K562 (cell line): ENCODE measurements around the gene TP53TG5. TPM values are rescaled to one million over a fixed set of nuclear protein-coding genes. Genes with fewer than 3 reads are reported as not detected.
A peak's percentile ranks its signal among the peaks of the same experiment; 100 is the strongest.

Source experiments
- BHLHE40 ChIP-seq: IDR thresholded peaks from 2 replicates; pipeline ENCODE4 v1.6.1; 2011; ENCODE audit warnings: low read length, improper control_type of control experiment
- HNRNPH1 ChIP-seq: fragments of 200-400 bp; formaldehyde crosslinking; optimal IDR thresholded peaks from 2 replicates; pipeline ENCODE3; 2017; ENCODE audit warnings: low read depth, mild to moderate bottlenecking, low read length, moderate library complexity
- MYNN ChIP-seq, 2 experiments: sonication (generic); formaldehyde crosslinking in 1 of 2; IDR thresholded peaks; 2 replicates each; pipeline versions ENCODE4 v1.5.0 to v1.6.1; 2016 to 2020; ENCODE audit warnings: antibody characterized with exemption in 1 of 2, missing genetic modification reagents in 1 of 2
- RCOR1 ChIP-seq, 2 experiments: IDR thresholded peaks; 2 replicates each; pipeline ENCODE4 v1.6.1; 2012; ENCODE audit warnings: low read depth in 2 of 2, low read length in 2 of 2, borderline replicate concordance in 1 of 2, improper control_type of control experiment in 1 of 2
- SIN3B ChIP-seq: fragments of 450-650 bp; IDR thresholded peaks from 2 replicates; pipeline ENCODE4 v1.6.1; 2017; ENCODE audit warnings: low read depth, mild to moderate bottlenecking, moderate library complexity
- SIX5 ChIP-seq, 2 experiments: IDR thresholded peaks; 2 replicates each; pipeline ENCODE4 v1.6.1; 2011; ENCODE audit warnings: low read length in 2 of 2, borderline replicate concordance in 1 of 2, low read depth in 1 of 2, mild to moderate bottlenecking in 1 of 2, moderate library complexity in 1 of 2; ENCODE audit not compliant: insufficient read depth in 1 of 2
- SMAD2 ChIP-seq: fragments of 150-350 bp; IDR thresholded peaks from 2 replicates; pipeline ENCODE4 v1.6.1; 2014; ENCODE audit warnings: low read depth, mild to moderate bottlenecking, low read length
- ZKSCAN3 ChIP-seq: fragments of 250-450 bp; sonication (Bioruptor Pico); IDR thresholded peaks from 2 replicates; pipeline ENCODE4 v1.4.0; 2020
- ZNF717 ChIP-seq: fragments of 250-450 bp; sonication (Bioruptor Pico); IDR thresholded peaks from 2 replicates; pipeline ENCODE4 v1.5.0; 2021
- polyA plus RNA-seq, 8 experiments: library from polyadenylated mRNA; depleted of rRNA in 4 of 8; stranded (reverse) in 5 of 8; unstranded in 3 of 8; fragments of >200 nt; fragmentation: Nextera tagmentation in 2 of 8; fragmentation: Illumina TruSeq in 1 of 8; extraction: Ambion mirVana in 2 of 8; extraction: Trizol in 1 of 8; gene quantifications; 2 replicates each; pipeline versions ENCODE4 v1.2.1 to v1.2.3, GENCODE V29; 2011 to 2014; ENCODE audit warnings: inconsistent platforms in 1 of 8, missing spikeins in 1 of 8
- total RNA-seq, 7 experiments: library from RNA; depleted of rRNA in 6 of 7; stranded (reverse); fragments of >200 nt in 6 of 7; fragmentation: Illumina TruSeq in 2 of 7; extraction: Trizol in 2 of 7; gene quantifications; 2 replicates each; pipeline versions ENCODE4 v1.2.1 to v1.2.3, GENCODE V29; 2011 to 2021; ENCODE audit warnings: low replicate concordance in 1 of 7
- TF ChIP-seq, protein P1 (sequence below): fragments of 450-650 bp; IDR thresholded peaks from 2 replicates; pipeline ENCODE4 v1.6.1; 2014; ENCODE audit warnings: low read depth, mild to moderate bottlenecking, moderate library complexity, borderline replicate concordance
- TF ChIP-seq, protein P2 (sequence below): fragments of 200-800 bp; sonication (Bioruptor generic); IDR thresholded peaks from 2 replicates; pipeline ENCODE4 v1.6.1; 2017; ENCODE audit warnings: missing genetic modification characterization, missing compliant biosample characterization
- TF ChIP-seq, protein P3 (sequence below): sonication (generic); formaldehyde crosslinking; IDR thresholded peaks from 2 replicates; pipeline ENCODE4 v1.5.0; 2020; ENCODE audit warnings: missing genetic modification reagents
- TF ChIP-seq, protein P4 (sequence below): sonication (generic); formaldehyde crosslinking; IDR thresholded peaks from 2 replicates; pipeline ENCODE4 v1.9.0; 2022; ENCODE audit warnings: mild to moderate bottlenecking, missing genetic modification reagents
- TF ChIP-seq, protein P5 (sequence below), 2 experiments: fragments of 450-650 bp; IDR thresholded peaks; 2 replicates each; pipeline ENCODE4 v1.6.1; 2018; ENCODE audit warnings: mild to moderate bottlenecking in 2 of 2, low read depth in 1 of 2; ENCODE audit not compliant: partially characterized antibody in 2 of 2

The TP53TG5 gene
- total and polyA plus RNA-seq, 9 of the 15 experiments (the other 6 are each of a cell fraction or from before 2014, with no cell fraction given): 0.04 to 0.05 (median 0.04) TPM; not detected in 6

DNA sequence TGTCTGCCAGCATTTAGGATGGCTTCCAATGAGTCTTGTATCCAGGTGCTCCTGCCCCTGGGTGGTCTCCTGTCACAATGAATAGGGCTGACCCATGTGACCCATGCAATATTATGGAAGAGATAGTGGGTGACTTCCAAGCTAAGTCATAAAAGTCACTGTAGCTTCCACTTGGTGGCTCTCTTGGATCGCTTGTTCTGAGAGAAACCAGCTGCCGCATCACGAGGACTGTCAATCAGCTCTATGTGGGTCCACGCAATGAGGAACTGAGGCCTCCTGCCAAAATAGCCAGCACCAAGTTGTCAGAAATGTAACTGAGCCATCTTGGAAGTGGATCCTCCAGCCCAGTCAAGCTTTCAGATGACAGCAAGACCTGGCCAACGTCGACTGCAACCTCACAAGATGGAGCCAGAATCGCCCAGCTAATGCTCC, 55.2 kb downstream of the TP53TG5 start (continued):
- TF ChIP-seq, protein P1, sequence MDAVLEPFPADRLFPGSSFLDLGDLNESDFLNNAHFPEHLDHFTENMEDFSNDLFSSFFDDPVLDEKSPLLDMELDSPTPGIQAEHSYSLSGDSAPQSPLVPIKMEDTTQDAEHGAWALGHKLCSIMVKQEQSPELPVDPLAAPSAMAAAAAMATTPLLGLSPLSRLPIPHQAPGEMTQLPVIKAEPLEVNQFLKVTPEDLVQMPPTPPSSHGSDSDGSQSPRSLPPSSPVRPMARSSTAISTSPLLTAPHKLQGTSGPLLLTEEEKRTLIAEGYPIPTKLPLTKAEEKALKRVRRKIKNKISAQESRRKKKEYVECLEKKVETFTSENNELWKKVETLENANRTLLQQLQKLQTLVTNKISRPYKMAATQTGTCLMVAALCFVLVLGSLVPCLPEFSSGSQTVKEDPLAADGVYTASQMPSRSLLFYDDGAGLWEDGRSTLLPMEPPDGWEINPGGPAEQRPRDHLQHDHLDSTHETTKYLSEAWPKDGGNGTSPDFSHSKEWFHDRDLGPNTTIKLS: peak; percentile 76
- no peak for TF ChIP-seq SIX5 (IDR thresholded peaks at IDR 0.05; ENCODE audit: borderline replicate concordance in 1 of 2, insufficient read depth in 1 of 2, low read depth in 1 of 2, low read length in 2 of 2)
- peak in 1 of 2 experiments; percentile 54; a peak in 1 of 4 replicates for TF ChIP-seq RCOR1 (IDR thresholded peaks at IDR 0.05; ENCODE audit: borderline replicate concordance in 1 of 2, low read depth in 2 of 2, low read length in 2 of 2)
- no peak for TF ChIP-seq MYNN (IDR thresholded peaks at IDR 0.05)
- no peak for TF ChIP-seq MYNN (CRISPR knock-in tag; IDR thresholded peaks at IDR 0.05)
- TF ChIP-seq, protein P2, sequence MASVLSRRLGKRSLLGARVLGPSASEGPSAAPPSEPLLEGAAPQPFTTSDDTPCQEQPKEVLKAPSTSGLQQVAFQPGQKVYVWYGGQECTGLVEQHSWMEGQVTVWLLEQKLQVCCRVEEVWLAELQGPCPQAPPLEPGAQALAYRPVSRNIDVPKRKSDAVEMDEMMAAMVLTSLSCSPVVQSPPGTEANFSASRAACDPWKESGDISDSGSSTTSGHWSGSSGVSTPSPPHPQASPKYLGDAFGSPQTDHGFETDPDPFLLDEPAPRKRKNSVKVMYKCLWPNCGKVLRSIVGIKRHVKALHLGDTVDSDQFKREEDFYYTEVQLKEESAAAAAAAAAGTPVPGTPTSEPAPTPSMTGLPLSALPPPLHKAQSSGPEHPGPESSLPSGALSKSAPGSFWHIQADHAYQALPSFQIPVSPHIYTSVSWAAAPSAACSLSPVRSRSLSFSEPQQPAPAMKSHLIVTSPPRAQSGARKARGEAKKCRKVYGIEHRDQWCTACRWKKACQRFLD (CRISPR knock-in tag): no peak
- no peak for TF ChIP-seq ZKSCAN3 (CRISPR knock-in tag)
- no peak for TF ChIP-seq ZNF717 (CRISPR knock-in tag)
- TF ChIP-seq SIN3B: no peak
- peak; percentile 57 for TF ChIP-seq BHLHE40
- TF ChIP-seq, protein P3, sequence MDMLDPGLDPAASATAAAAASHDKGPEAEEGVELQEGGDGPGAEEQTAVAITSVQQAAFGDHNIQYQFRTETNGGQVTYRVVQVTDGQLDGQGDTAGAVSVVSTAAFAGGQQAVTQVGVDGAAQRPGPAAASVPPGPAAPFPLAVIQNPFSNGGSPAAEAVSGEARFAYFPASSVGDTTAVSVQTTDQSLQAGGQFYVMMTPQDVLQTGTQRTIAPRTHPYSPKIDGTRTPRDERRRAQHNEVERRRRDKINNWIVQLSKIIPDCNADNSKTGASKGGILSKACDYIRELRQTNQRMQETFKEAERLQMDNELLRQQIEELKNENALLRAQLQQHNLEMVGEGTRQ (CRISPR knock-in tag): peak; percentile 66
- TF ChIP-seq, protein P4, sequence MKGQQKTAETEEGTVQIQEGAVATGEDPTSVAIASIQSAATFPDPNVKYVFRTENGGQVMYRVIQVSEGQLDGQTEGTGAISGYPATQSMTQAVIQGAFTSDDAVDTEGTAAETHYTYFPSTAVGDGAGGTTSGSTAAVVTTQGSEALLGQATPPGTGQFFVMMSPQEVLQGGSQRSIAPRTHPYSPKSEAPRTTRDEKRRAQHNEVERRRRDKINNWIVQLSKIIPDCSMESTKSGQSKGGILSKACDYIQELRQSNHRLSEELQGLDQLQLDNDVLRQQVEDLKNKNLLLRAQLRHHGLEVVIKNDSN: peak; percentile 62
- TF ChIP-seq HNRNPH1: no peak
- TF ChIP-seq, protein P5, sequence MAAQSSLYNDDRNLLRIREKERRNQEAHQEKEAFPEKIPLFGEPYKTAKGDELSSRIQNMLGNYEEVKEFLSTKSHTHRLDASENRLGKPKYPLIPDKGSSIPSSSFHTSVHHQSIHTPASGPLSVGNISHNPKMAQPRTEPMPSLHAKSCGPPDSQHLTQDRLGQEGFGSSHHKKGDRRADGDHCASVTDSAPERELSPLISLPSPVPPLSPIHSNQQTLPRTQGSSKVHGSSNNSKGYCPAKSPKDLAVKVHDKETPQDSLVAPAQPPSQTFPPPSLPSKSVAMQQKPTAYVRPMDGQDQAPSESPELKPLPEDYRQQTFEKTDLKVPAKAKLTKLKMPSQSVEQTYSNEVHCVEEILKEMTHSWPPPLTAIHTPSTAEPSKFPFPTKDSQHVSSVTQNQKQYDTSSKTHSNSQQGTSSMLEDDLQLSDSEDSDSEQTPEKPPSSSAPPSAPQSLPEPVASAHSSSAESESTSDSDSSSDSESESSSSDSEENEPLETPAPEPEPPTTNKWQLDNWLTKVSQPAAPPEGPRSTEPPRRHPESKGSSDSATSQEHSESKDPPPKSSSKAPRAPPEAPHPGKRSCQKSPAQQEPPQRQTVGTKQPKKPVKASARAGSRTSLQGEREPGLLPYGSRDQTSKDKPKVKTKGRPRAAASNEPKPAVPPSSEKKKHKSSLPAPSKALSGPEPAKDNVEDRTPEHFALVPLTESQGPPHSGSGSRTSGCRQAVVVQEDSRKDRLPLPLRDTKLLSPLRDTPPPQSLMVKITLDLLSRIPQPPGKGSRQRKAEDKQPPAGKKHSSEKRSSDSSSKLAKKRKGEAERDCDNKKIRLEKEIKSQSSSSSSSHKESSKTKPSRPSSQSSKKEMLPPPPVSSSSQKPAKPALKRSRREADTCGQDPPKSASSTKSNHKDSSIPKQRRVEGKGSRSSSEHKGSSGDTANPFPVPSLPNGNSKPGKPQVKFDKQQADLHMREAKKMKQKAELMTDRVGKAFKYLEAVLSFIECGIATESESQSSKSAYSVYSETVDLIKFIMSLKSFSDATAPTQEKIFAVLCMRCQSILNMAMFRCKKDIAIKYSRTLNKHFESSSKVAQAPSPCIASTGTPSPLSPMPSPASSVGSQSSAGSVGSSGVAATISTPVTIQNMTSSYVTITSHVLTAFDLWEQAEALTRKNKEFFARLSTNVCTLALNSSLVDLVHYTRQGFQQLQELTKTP (IDR thresholded peaks at IDR 0.05; ENCODE audit: low read depth in 1 of 2, partially characterized antibody in 2 of 2): peak in 1 of 2 experiments; percentile 37
- TF ChIP-seq SMAD2: no peak
